ENCODE measurements around the gene MAP1LC3B. TPM values are rescaled to one million over a fixed set of nuclear protein-coding genes. Genes with fewer than 3 reads are reported as not detected.

The MAP1LC3B gene
- total RNA-seq, 1 donor from 2014 or later, result 39.1 TPM

- H3K9me3 Mint-ChIP-seq, result no peaks in the 10 kb centered on the region
- Histone ChIP-seq H3K4me3 (no peak overlapping the region), H3K4me2 (peak overlapping the region; percentile 22), H3K9ac (no peak overlapping the region), H3K27ac (peak overlapping the region; percentile 74), H3K36me3 (no peaks in the 10 kb centered on the region), H4K20me1 (ENCODE audit: low read depth) (peaks cover 4% of the 10 kb centered on the region), H3K79me2 (ENCODE audit: low read depth) (no peaks in the 10 kb centered on the region), H3F3A (ENCODE audit: low read depth) (peaks cover 11% of the 10 kb centered on the region), H3K27me3 (no peaks in the 10 kb centered on the region), H3K9me3 (ENCODE audit: low read depth) (no peaks in the 10 kb centered on the region), H2AFZ (replicated peaks) (no peak overlapping the region), H3K4me1 (peaks cover 35% of the 10 kb centered on the region)
- no peak overlapping the region for H3K4me3 Mint-ChIP-seq
- no peak for TF ChIP-seq EZH2phosphoT487 (IDR thresholded peaks at IDR 0.05)
- no peak for TF ChIP-seq CTCF (IDR thresholded peaks at IDR 0.05)
- TF ChIP-seq EZH2 (IDR thresholded peaks at IDR 0.05), result no peak
- peak overlapping the region; percentile 83 for H3K27ac Mint-ChIP-seq
- peak; percentile 44 for DNase-seq (ENCODE audit: low spot score)
- peaks cover 8% of the 10 kb centered on the region for H3K36me3 Mint-ChIP-seq
- H3K27me3 Mint-ChIP-seq (ENCODE audit: insufficient read depth, low read depth), result peaks cover 7% of the 10 kb centered on the region
- H3K4me1 Mint-ChIP-seq, result peaks cover 44% of the 10 kb centered on the region
Measured at GRCh38 chr16:87345726-87346424, 46.3 kb upstream of the MAP1LC3B start.

- peak overlapping the region; percentile 74 for H3K27ac ChIP-seq
- no peaks in the 10 kb centered on the region for H3K9me3 ChIP-seq (ENCODE audit: low read depth)
- H3K27ac Mint-ChIP-seq, result peak overlapping the region; percentile 83
- H3K4me2 ChIP-seq, result no peak overlapping the region
- H3F3A ChIP-seq (ENCODE audit: low read depth), result peaks cover 11% of the 10 kb centered on the region
- no peaks in the 10 kb centered on the region for H3K9me3 Mint-ChIP-seq
- peaks cover 51% of the 10 kb centered on the region for H3K4me1 Mint-ChIP-seq
- H3K36me3 ChIP-seq, result no peaks in the 10 kb centered on the region
- H3K27me3 ChIP-seq, result no peaks in the 10 kb centered on the region
- peaks cover 6% of the 10 kb centered on the region for H3K27me3 Mint-ChIP-seq (ENCODE audit: insufficient read depth, low read depth)
- peaks cover 35% of the 10 kb centered on the region for H3K4me1 ChIP-seq
- no peak overlapping the region for H3K4me3 ChIP-seq
- DNase-seq (ENCODE audit: low spot score), result no peak
- peaks cover 6% of the 10 kb centered on the region for H4K20me1 ChIP-seq (ENCODE audit: low read depth)
- no peak overlapping the region for H3K9ac ChIP-seq
- no peaks in the 10 kb centered on the region for H3K79me2 ChIP-seq (ENCODE audit: low read depth)
- no peak overlapping the region for H3K4me3 Mint-ChIP-seq
- H2AFZ ChIP-seq (replicated peaks), result no peak overlapping the region
- TF ChIP-seq EZH2 (IDR thresholded peaks at IDR 0.05) (no peak), CTCF (IDR thresholded peaks at IDR 0.05) (no peak), EZH2phosphoT487 (IDR thresholded peaks at IDR 0.05) (no peak)
- H3K36me3 Mint-ChIP-seq, result peaks cover 6% of the 10 kb centered on the region
Measured at GRCh38 chr16:87346517-87347060, 45.5 kb upstream of the MAP1LC3B start.

- H3K4me3 Mint-ChIP-seq, result no peak overlapping the region
- peaks cover 8% of the 10 kb centered on the region for H4K20me1 ChIP-seq (ENCODE audit: low read depth)
- no peak overlapping the region for H3K27ac ChIP-seq
- no peaks in the 10 kb centered on the region for H3K9me3 Mint-ChIP-seq
- H3K36me3 Mint-ChIP-seq, result peaks cover under 1% of the 10 kb centered on the region
- no peak overlapping the region for H3K9ac ChIP-seq
- no peak overlapping the region for H3K27ac Mint-ChIP-seq
- H3K4me3 ChIP-seq, result no peak overlapping the region
- TF ChIP-seq EZH2phosphoT487 (IDR thresholded peaks at IDR 0.05) (no peak), EZH2 (IDR thresholded peaks at IDR 0.05) (no peak), CTCF (IDR thresholded peaks at IDR 0.05) (no peak)
- peaks cover 11% of the 10 kb centered on the region for H3F3A ChIP-seq (ENCODE audit: low read depth)
- peaks cover 32% of the 10 kb centered on the region for H3K4me1 ChIP-seq
- no peaks in the 10 kb centered on the region for H3K79me2 ChIP-seq (ENCODE audit: low read depth)
- H3K4me2 ChIP-seq, result no peak overlapping the region
- peaks cover 5% of the 10 kb centered on the region for H3K27me3 Mint-ChIP-seq (ENCODE audit: insufficient read depth, low read depth)
- H3K4me1 Mint-ChIP-seq, result peaks cover 51% of the 10 kb centered on the region
- H3K27me3 ChIP-seq, result no peaks in the 10 kb centered on the region
- DNase-seq (ENCODE audit: low spot score), result no peak
- H3K36me3 ChIP-seq, result no peaks in the 10 kb centered on the region
- H2AFZ ChIP-seq (replicated peaks), result no peak overlapping the region
- no peaks in the 10 kb centered on the region for H3K9me3 ChIP-seq (ENCODE audit: low read depth)
Measured at GRCh38 chr16:87347932-87348615, 44.1 kb upstream of the MAP1LC3B start.
